DMS53 treated with DMSO at 0.1 percent for 48 hours (cell line): ENCODE results near the gene RSPH1.
"Not testable (repeated sequence)": the region's sequence is repeated elsewhere in the genome, so short reads cannot be mapped to it uniquely, and the experiment has no call there.

Experiments used
- DNase-seq: peaks from one replicate; lab custom pipeline; 2025; ENCODE audit not compliant: unreplicated experiment; lab: John Stamatoyannopoulos, UW

RSPH1 gene

DNA sequence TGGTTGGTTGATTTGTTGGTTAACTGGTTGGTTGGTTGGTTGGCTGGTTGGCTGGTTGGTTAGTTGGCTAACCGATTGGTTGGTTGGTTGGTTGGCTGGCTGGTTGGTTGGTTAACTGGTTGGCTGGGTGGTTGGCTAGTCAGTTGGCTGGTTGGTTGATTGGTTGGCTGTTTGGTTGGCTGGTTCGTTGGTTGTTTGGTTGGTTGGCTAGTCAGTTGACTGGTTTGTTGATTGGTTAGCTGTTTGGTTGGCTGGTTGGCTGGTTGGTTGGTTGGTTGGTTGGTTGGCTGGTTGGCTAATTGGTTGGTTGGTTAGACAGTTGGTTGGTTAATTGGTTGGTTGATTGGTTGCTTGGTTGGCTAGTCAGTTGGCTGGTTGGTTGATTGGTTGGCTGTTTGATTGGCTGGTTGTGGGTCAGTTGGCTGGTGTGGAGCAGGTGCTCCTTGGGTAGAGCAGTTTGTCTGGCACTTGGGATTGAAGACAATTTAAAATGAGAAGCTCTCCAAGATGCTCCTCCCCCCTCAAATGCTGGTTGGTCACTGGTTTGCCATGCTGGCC, 6.9 kb downstream of the RSPH1 start:
- DNase-seq = no peak

GRCh38 chr21:42486531-42486930, 9.5 kb downstream of the RSPH1 start:
- DNase-seq = no peak

DNA sequence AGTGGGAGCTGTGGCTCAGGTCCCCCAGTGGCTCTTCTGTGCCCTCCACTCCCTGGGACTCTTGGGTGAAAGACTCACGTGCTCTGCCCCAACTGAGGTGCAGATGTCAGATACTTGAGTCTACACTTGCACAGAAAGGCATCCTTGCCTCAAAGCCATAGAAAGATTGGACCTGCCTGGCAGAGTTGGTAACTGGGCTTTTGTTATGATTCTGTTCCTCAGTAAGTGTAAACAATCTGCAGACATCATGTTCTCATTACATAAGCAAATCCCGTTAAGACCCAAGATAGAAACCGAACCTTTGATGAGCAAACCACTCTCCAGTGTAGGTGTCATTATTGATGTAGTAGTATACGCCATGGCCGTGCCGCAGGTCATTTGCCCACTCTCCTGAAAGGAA, 10.0 kb downstream of the RSPH1 start:
- no peak for DNase-seq

DNA sequence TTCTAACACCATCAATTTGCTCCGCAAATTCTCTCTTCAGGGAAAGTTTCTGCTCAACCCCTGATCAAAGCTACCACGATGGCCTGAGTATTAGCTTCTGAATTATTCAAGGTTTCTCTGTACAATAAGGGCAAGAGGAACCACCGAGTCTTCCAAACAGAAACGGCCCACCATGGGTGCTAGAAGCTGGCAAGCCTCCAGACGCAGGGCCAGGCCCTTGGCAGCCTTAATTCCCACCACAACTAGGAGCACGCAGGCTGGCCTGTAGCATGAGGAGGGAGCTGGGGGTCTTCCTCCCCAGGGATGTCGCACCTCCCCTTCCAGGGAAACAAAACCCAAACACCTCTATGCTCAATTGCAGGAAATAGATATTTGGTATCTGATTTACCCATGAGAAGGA, 11.1 kb downstream of the RSPH1 start:
- DNase-seq = no peak

- no peak for DNase-seq
Observed at GRCh38 chr21:42481169-42481568, 14.9 kb downstream of the RSPH1 start.

DNA sequence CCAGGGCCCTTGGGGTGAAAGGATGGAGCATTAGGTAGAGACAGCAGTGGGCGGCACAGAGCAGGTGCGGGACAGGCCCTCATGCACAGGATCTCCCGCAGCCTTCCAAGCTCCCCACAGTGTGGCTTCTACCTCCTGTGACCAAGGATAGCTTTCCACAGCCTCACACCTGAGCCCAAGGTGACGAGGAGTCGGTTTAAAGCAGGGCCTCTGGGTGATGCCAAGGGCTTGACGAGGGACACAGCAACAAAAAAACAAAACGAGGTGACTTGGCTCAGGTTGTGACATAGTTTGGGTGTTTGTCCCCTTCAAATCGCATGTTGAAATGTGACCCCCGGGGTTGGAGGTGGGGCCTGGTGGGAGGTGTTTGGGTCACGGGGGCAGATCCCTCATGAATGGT, 15.3 kb downstream of the RSPH1 start:
- no peak for DNase-seq

DNA sequence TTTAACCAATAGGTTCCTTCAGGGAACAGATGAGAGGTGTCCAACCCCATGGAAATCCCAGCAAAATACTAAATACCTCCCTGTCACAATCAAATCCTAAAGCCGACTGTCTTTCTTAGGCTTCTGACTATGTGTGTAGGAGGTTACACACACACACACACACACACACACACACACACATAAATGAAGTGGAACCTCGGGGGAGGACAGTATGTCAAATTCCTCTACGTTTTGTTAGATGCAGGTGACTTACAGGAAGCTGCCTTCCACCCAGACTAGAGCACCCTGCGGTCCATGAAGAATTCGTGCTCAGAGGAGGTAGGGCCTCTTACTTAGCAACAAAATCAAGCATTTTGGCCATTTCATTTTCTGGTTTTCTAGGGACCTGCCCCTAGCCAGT, 16.4 kb downstream of the RSPH1 start:
- no peak for DNase-seq

GRCh38 chr21:42478504-42478903, 17.5 kb downstream of the RSPH1 start:
- DNase-seq = no peak

GRCh38 chr21:42476388-42477331, 19.4 kb downstream of the RSPH1 start:
- DNase-seq = no peak

- no peak for DNase-seq
Observed at GRCh38 chr21:42475526-42476387, 20.3 kb downstream of the RSPH1 start.

DNA sequence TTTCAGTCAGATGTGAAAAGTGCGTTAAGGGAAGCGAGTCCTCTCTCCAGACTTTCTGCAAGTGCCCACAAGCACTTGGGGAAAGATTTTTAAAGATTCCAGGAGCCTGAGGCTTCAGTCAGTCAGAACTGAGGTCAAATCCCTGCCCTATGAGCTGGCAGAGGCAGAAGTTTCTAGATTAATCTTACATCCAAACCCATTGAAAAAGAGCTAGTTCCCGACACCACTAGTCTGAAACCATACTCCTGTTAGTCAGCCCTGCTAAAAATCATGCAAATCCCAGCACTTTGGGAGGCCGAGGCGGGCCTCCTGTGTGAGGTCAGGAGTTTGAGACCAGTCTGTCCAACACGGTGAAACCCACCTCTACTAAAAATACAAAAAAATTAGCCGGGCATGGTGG, 21.0 kb downstream of the RSPH1 start:
- DNase-seq = no peak

DNA sequence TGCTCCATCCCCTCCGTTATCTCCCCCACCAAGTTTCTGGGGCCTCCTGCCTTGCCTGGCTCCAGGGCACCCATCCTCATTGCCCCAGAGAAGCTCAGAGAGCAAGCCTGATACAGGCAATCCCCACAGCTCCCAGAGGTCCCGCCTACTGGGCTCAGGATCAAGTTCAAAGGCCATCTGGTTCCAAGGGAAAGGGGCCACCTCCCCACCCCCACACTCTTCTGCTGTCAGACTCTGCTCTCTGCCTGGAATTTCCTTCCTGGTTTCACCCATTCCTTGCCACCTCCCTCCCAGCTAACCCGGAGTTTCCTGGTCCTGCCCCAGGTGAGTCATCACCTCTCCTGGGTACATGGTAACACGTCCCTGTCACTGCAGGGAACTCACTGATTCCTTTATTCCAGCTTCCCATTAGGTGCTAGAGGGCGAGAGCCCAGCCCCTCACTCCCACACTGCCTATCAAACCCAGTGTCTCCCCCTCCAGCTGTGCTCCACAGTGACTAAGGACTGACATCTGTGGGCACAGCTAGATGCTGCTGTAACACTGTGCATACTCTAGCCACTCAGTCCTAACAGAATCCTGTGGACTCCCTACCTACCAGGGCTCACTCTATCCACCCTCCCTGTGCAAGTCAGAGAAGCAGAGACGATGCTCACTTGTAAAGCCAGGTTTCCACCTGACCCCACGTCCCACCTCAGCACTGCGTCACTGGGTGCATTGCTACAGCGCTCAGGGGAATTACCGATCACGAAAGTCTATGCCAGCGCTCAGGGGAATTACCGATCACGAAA, 21.8 kb downstream of the RSPH1 start:
- peak; percentile 84 for DNase-seq

GRCh38 chr21:42473498-42474042, 22.5 kb downstream of the RSPH1 start:
- no peak for DNase-seq

DNA sequence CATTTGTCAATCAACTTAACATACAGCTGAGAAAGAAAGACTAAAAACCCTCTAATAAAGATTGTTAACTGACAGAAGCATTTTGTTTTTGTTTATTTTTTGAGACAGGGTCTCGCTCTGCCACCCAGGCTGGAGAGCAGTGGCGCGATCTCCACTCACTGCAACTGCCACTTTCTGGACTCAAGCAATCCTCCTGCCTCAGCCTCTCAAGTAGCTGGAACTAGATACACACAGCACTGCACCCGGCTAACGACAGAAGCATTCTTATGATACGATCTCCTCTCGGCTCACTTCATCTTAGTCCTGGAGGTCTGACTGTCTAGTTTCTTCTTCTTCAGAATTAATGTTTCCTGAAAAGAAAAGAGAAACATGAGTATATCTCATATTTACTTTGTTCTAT, 23.5 kb downstream of the RSPH1 start:
- no peak for DNase-seq

- DNase-seq = no peak
Observed at GRCh38 chr21:42471716-42472330, 24.2 kb downstream of the RSPH1 start.

GRCh38 chr21:42471206-42471605, 24.8 kb downstream of the RSPH1 start:
- DNase-seq = no peak

DNA sequence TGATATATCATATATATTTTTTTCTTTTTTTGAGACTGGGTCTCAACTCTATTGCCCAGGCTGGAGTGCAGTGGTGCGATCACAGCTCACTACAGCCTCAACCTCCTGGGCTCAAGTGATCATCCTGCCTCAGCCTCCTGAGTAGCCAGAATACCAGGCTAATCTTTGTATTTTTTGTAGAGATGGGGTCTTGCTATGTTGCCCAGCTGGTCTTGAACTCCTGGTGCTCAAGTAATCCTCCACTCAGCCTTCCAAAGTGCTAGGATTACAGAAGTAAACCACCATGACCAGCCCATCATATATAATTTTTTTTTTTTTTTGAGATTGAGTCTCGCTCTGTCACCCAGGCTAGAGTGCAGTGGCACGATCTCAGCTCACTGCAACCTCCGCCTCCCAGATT, 26.3 kb downstream of the RSPH1 start:
- not testable (repeated sequence) for DNase-seq

- no peak for DNase-seq
Observed at GRCh38 chr21:42469272-42469671, 26.8 kb downstream of the RSPH1 start.

DNA sequence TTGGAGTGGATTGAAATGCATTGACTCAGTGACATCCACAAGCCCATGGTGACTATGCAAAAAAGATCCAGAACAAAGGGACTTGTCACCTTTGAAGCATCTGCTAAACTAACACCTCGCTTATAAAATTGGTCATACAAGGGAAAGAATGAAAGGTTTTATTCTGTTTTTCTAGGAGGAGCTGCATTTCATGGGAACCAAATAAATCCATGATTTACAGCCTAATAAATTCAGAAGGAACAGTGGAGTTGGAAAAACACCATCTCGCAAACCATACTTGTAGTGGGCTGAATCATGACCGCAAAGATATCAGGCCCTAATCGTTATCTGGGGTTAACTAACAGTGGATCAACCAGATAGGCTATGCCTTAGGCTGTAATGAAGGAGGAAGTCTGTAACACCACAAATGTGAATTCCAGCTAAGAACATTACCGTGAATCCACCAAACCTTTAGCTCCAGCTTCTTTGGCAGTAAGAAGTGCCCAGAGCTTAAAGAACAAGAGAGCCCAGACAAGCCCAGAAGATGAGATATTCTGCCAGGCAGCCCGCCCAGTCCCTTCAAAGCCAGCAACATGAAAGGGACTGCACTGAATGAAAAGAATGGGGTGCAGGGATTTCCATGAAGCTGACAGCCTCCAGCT, 27.4 kb downstream of the RSPH1 start:
- no peak for DNase-seq
